Esophagus squamous epithelium (tissue), 4 donors: Measurements from ENCODE around the gene UNC79.

ENCODE experiments used
- POLR2A ChIP-seq, 4 donors: fragments of 450-650 bp; IDR thresholded peaks; one replicate each; pipeline ENCODE4 v1.6.1; 2017; ENCODE audit warnings: antibody characterized with exemption in 4 of 4, mild to moderate bottlenecking in 4 of 4, moderate library complexity in 3 of 4
- TF ChIP-seq, protein P1 (sequence below), 6 experiments: fragments of 450-650 bp in 4 of 6; fragments of 200-600 bp in 2 of 6; sonication (generic) in 2 of 6; IDR thresholded peaks; one replicate each; pipeline ENCODE4 v1.5.1; 2016 to 2019; ENCODE audit warnings: antibody characterized with exemption in 6 of 6, mild to moderate bottlenecking in 4 of 6, moderate library complexity in 4 of 6

DNA sequence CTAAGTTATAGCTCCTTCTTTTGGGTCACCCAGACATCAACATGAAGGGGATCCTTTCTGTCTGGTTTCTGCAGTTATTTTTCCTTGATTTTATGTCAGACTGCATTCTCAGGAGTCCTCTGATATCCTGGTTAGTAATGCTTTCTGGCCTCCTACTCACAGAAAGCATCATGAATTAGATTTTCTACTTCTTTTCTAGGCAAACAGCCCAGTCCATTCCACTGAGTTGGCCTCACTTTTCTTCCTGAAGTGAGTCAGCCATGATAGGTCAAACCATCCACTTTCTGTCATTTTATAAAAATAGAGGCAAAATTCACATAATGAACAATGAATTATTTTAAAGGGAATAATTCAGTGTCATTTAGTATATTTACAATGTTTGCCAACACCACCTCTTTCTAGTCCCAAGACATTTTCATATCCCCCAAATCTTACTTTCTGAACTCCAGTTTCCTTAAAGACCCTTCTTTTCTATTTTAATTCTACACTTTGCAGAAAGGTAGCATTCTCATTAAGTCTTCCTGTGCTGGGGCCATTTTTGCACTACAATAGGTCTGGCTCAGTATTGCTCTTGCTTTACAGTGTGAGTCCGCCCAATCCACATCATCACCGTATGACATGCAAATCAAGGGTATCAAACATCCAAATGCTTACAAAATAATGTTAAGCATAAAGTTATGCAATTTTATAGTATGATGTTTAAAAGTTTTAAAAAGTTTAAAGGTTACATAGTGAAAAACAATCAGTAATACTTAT lies 95.1 kb downstream of the UNC79 start:
- TF ChIP-seq, protein P1, sequence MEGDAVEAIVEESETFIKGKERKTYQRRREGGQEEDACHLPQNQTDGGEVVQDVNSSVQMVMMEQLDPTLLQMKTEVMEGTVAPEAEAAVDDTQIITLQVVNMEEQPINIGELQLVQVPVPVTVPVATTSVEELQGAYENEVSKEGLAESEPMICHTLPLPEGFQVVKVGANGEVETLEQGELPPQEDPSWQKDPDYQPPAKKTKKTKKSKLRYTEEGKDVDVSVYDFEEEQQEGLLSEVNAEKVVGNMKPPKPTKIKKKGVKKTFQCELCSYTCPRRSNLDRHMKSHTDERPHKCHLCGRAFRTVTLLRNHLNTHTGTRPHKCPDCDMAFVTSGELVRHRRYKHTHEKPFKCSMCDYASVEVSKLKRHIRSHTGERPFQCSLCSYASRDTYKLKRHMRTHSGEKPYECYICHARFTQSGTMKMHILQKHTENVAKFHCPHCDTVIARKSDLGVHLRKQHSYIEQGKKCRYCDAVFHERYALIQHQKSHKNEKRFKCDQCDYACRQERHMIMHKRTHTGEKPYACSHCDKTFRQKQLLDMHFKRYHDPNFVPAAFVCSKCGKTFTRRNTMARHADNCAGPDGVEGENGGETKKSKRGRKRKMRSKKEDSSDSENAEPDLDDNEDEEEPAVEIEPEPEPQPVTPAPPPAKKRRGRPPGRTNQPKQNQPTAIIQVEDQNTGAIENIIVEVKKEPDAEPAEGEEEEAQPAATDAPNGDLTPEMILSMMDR (IDR thresholded peaks at IDR 0.05) = no peak
- no peak for TF ChIP-seq POLR2A (IDR thresholded peaks at IDR 0.05)
